HG02798 (cell line): ENCODE measurements around the gene DAPK2.

ENCODE experiments used
- ATAC-seq: cut with Tn5 transposase; IDR thresholded peaks from one replicate; pipeline ENCODE4 v1.9.1; 2021; ENCODE audit warnings: mild to moderate bottlenecking; ENCODE audit not compliant: unreplicated experiment, poor library complexity

The DAPK2 gene

DNA sequence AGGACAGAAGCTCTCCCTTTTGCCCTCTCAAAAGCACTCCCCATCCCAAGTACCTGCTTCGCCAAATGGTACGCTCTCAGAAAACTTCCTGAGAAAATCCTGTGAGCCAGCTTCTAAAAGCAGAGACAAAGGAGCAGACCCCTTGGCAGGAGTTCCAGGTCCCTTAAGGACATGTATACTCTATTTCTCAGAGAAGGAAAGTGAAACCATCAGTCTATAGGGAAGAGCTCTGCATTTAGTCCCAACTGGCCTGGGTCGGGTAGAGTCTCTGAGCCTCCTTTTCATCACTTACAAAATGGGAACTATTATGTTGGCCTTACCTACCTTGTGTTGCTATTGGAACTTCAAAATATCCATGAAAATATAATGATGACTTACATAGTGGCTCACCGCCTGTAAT lies 19.7 kb downstream of the DAPK2 start:
- no peak for ATAC-seq

DNA sequence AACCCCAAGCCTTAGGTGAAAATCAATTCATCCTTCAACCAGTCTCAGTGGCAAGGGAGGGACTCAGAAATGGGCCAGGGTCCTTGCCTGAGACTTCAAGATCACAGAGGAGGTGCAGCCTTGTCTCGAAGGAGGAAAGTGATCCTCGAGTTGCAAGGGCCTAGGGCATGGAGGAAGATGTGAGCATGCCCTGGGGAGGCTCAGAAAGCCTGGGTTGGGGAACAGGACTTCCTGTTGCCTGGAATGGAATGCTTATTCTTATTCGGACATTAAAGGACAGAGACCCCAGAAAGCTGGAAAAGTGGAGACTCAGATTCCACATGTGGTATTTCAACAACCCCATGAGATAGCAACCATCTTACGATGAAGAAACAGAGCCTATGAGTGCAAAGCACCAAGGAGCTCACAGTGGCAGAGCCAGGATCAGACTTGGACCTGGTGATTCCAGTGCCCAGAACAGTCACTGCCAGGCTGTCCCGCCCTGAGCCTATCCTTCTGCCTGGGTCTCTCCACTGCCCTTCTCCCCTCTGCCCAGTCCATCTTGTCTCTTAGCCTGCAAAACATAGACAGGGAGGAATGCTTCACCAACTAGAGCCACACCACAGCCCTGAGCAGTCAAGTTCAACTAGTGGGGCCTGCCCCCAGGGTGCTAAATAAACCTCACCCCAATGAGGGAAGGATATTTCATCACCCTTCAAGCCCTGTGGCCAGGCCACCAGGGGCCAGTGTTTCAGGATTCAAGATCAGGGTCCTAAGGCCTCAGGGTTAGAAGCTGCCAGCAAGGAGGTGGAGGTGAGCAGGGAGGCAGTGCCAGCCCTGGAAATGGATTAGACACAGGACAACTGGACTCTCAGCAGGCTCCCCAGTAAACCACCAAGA lies 21.9 kb downstream of the DAPK2 start:
- ATAC-seq: no peak

- ATAC-seq: no peak
These were observed 23.1 kb downstream of the DAPK2 start for GRCh38 chr15:64023220-64023619.

DNA sequence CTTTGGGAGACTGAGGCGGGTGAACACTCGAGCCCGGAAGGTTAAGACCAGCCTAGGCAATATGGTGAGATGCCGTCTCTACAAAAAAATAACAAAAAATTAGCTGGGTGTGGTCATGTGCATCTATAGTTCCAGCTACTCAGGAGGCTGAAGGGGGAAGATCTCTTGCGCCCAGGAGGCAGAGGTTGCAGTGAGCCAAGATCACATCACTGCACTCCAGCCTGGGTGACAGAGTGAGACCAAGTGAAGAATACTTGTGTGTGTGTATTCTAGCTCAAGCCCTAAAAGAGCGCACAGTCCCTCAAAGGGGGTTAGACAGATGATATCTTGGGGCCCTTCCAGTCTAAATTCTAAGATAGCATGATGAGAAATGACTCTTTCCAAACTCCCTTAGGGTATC lies 23.7 kb downstream of the DAPK2 start:
- ATAC-seq: no peak

DNA sequence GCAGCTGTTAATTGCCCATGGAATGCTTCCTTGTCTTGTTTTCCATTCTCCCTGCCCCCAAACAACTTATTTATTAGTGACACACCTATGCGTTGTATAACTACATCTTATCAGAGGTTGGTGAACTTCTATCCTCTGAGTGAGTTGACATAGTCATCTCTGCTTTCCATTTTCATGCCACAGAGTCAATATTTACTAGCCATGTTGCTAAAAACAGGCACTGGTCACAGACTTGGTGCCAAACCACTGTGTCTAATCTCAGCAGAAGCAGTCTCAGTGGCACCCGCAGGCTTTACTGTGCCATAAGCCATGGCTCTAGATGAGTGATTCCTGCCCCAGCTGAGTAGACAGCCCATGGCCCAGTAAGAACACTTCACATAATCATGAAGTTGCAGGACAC lies 26.5 kb downstream of the DAPK2 start:
- peak; percentile 62 for ATAC-seq

DNA sequence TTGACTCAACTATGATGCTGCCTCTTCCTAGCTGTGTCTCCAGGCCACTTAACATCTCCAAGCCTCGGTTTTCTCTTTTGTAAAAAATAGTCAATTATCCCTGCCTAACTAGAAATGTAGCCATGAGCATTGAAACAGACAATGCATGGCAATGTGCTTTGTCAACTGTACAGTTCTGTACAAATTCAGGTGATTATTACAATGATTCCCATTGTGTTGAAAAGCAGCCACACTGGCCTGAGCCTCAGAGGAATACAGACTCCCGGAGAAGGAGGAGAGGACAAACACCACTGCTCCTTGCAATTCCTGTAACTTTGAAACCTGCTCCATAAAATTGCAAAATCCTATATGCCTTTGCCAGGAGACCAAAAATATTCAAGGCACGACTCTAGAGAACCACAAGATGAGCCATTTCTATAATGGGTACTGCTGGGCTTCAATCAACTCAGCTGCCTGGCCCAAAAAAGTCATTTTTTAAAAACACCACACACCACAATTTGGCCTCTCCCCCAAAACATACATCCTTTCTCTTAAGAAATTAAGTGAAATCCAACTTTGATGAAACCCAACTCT lies 28.6 kb downstream of the DAPK2 start:
- no peak for ATAC-seq

GRCh38 chr15:64017082-64017588 lies 29.1 kb downstream of the DAPK2 start:
- ATAC-seq: no peak

GRCh38 chr15:64016257-64016656 lies 30.0 kb downstream of the DAPK2 start:
- no peak for ATAC-seq

GRCh38 chr15:64014995-64015394 lies 31.3 kb downstream of the DAPK2 start:
- ATAC-seq: no peak

- ATAC-seq: no peak
These were observed 32.9 kb downstream of the DAPK2 start for GRCh38 chr15:64013179-64014062.

GRCh38 chr15:64011736-64012135 lies 34.5 kb downstream of the DAPK2 start:
- ATAC-seq: no peak

DNA sequence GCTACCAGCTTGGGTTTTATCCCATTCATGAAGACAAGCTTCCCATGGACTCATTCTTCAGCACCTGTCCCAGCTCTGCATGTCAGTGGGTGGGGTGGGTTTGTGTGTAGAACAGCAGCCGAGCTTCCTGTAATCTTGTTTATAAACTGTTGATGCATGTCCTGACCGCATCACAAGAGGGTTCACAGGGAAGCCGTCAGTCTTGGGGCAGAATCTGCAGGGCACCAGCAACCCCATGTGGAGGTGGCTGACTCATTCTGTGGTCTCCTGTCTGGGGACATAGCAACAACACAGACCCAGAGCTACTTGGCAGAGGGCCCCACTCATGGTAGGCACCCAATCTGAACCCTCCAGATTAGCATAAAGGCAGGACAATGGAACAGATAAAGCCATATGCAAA lies 35.6 kb downstream of the DAPK2 start:
- peak; percentile 82 for ATAC-seq

- ATAC-seq: no peak
These were observed 36.5 kb downstream of the DAPK2 start for GRCh38 chr15:64009798-64010261.

DNA sequence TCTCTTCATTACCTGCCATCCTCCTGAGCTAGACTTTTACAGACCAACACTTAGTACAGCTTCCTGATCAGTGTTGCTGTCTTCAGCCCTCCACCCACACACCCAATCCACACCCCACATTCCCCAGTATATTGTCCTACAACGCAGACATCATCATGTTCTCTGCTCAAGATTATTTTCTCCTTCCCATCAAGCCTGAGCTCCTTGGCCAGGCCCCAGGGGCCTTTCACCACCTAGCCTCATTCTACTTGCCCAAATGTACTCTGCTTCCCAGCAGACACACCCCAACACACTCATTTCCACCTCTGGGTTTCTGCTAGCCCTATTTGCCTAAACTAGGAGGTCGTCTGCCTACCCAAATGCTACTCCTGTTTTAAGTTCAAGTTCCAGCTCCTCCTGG lies 37.0 kb downstream of the DAPK2 start:
- no peak for ATAC-seq

DNA sequence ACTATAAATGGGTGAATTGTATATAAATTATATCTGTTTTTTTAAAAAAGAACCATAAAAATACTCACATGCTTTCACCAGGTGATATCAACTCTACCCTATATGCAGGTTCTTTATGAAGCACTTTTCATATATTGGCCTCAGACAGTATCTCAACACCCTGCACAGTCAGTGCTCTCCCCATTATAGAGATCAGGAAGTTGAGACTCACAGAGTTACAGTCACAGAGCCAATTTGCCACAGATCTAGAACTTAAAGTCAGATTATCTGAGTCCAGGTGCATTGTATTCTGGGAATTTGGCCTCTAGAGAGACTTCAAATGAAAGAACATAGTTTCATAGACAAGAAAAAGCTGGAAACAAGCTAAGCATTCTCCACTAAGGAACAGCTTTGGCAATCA lies 38.1 kb downstream of the DAPK2 start:
- no peak for ATAC-seq

DNA sequence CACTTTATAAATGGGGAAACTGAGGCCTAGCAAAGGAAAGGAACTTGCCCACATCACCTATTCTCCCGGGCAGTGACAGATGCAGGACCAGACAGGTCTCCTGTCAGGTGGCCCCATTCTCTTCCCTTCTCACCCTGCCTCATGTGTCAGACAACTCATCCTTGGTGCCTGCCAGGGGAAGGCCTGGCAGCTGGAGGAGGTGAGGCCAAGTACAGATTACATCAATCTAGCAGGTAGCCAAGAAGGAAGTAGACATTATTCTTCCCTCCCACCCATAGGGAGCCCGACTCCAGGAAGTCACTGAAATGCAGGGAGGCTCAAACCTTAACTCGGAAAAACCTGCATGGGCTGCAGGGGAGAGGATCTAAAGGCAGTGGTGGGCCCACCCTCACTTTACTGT lies 39.6 kb downstream of the DAPK2 start:
- no peak for ATAC-seq

- no peak for ATAC-seq
These were observed 41.7 kb downstream of the DAPK2 start for GRCh38 chr15:64004587-64004986.

GRCh38 chr15:64004056-64004455 lies 42.2 kb downstream of the DAPK2 start:
- ATAC-seq: no peak

DNA sequence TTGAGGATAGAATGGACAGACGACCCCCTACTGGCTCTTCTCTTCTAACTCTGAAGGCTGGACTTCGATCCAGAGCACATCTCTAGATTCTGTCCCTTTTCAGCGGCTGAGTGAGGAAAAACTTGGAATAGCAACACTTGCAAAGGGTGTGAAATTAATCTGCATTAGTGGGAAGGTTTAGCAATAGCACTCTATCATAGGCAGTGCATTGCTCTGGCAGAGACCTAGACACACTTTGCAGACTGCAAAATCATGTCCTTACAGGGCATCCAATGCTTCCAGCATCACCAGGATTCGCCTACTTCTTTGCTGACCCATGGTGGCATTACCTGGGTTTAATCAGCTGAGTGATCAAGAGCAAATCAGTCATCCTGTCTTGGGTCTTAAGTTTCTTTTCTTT lies 43.1 kb downstream of the DAPK2 start:
- no peak for ATAC-seq

DNA sequence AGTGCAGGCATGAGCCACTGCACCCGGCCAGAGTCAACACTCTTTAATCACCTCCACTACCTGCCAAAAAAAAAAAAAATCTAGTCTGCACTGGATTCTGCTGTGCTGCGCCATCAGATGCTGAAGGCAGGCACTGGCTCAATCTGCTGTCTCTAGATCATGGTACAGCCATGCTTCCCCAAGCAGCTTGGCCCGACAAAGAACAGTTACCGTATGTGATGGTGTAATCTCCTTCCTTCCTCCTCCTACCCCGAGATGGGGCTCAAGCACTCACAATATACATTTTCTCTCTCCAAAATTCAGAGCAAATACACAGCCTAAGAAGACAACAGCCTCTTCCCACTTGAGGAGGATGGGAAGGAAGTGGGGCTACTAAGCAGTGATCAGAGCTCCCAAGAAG lies 45.1 kb downstream of the DAPK2 start:
- no peak for ATAC-seq
